Lower lobe of right lung (tissue), 2 donors: Measurements from ENCODE around the gene TBC1D32. TPM values are rescaled to one million over a fixed set of nuclear protein-coding genes. Genes with fewer than 3 reads are reported as not detected.
"Not testable (repeated sequence)": the region's sequence is repeated elsewhere in the genome, so short reads cannot be mapped to it uniquely, and the experiment has no call there.

Experiments
- ATAC-seq, 2 donors: fragments of 200-7000 bp; cut with Tn5 transposase; one replicate each; pipeline ENCODE4 v1.9.1; 2020 to 2022; ENCODE audit warnings: mild to moderate bottlenecking in 2 of 2, moderate library complexity in 2 of 2
- DNase-seq: peaks from one replicate; pipeline ENCODE4 v3.0.0-alpha.2; 2020
- H3K27ac ChIP-seq: fragments of 200-600 bp; one replicate; pipeline ENCODE4 v1.8.0; 2022
- H3K27me3 ChIP-seq: fragments of 200-600 bp; one replicate; pipeline ENCODE4 v1.8.0; 2022; ENCODE audit warnings: low read depth
- H3K36me3 ChIP-seq: fragments of 200-600 bp; one replicate; pipeline ENCODE4 v1.8.0; 2022; ENCODE audit warnings: mild to moderate bottlenecking
- H3K4me1 ChIP-seq: fragments of 200-600 bp; one replicate; pipeline ENCODE4 v1.8.0; 2022
- H3K4me3 ChIP-seq: fragments of 200-600 bp; one replicate; pipeline ENCODE4 v1.8.0; 2022; ENCODE audit warnings: mild to moderate bottlenecking
- H3K9me3 ChIP-seq: fragments of 200-600 bp; one replicate; pipeline ENCODE4 v1.8.0; 2022
- CTCF ChIP-seq: fragments of 200-600 bp; IDR thresholded peaks from one replicate; pipeline ENCODE4 v1.8.0; 2022; ENCODE audit warnings: antibody characterized with exemption, mild to moderate bottlenecking
- intact Hi-C: fragments of 100-400 bp; cut with DNase I; formaldehyde crosslinking; loops from one replicate; pipeline ENCODE4 v1.11.0; 2022
- total RNA-seq: library from RNA; stranded (reverse); fragmentation: NEBNext Ultra II Directional; extraction: Animal tissue kit (Norgen Biotek cat#: 25700); gene quantifications from one replicate; pipeline ENCODE4 v1.2.1, GENCODE V29; 2021
- donor health status: DM: no; HTN: yes; CAD: no; lungs with severe emphysema.

Gene TBC1D32
- total RNA-seq, 1 donor from 2014 or later, result 5.0 TPM

- Histone ChIP-seq H3K9me3 (no peaks in the 10 kb centered on the region), H3K36me3 (no peaks in the 10 kb centered on the region), H3K4me1 (no peaks in the 10 kb centered on the region), H3K27ac (no peak overlapping the region), H3K4me3 (no peak overlapping the region), H3K27me3 (no peaks in the 10 kb centered on the region)
- DNase-seq (no peak), ATAC-seq (no peak)
- intact Hi-C loops, result no loop called here
- TF ChIP-seq CTCF, result no peak
These were observed 98.9 kb downstream of the TBC1D32 start for GRCh38 chr6:121235386-121235785.

DNA sequence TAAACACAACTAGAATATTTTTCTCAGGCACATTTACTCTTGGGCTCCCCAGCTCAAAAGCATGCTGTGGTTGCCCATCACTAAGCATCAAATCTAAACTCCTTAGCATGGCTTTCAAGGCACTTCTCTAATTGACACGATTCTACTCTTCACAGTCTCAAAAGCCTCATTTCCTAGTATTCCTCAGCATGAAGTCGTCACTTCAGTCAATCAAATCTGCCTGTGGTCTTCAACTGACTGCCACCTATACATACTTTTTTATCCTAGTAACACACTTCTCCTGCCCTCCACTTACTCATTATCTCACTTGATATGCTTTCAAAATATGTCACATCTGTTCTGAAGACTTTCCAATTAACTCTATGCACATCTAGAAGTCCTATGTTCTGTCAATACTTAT, 110.3 kb downstream of the TBC1D32 start:
- Histone ChIP-seq H3K4me3 (no peak overlapping the region), H3K27ac (no peak overlapping the region), H3K4me1 (no peaks in the 10 kb centered on the region), H3K9me3 (no peaks in the 10 kb centered on the region), H3K36me3 (no peaks in the 10 kb centered on the region), H3K27me3 (no peaks in the 10 kb centered on the region)
- DNase-seq (no peak), ATAC-seq (no peak)
- intact Hi-C loops, result no loop called here
- TF ChIP-seq CTCF, result no peak

- Histone ChIP-seq H3K9me3 (no peaks in the 10 kb centered on the region), H3K4me3 (no peak overlapping the region), H3K36me3 (no peaks in the 10 kb centered on the region), H3K27ac (no peak overlapping the region), H3K27me3 (no peaks in the 10 kb centered on the region), H3K4me1 (no peaks in the 10 kb centered on the region)
- DNase-seq, result no peak
- TF ChIP-seq CTCF, result no peak
- no peak for ATAC-seq
- intact Hi-C loops, result no loop called here
These were observed 111.1 kb downstream of the TBC1D32 start for GRCh38 chr6:121223212-121223611.

- ATAC-seq, result no peak
- H3K9me3 ChIP-seq, result no peaks in the 10 kb centered on the region
- H3K4me3 ChIP-seq, result no peak overlapping the region
- no peaks in the 10 kb centered on the region for H3K27me3 ChIP-seq
- no peak for DNase-seq
- intact Hi-C loops, result no loop called here
- TF ChIP-seq CTCF, result no peak
- no peak overlapping the region for H3K27ac ChIP-seq
- H3K4me1 ChIP-seq, result no peaks in the 10 kb centered on the region
- H3K36me3 ChIP-seq, result no peaks in the 10 kb centered on the region
These were observed 111.6 kb downstream of the TBC1D32 start for GRCh38 chr6:121222656-121223055.

DNA sequence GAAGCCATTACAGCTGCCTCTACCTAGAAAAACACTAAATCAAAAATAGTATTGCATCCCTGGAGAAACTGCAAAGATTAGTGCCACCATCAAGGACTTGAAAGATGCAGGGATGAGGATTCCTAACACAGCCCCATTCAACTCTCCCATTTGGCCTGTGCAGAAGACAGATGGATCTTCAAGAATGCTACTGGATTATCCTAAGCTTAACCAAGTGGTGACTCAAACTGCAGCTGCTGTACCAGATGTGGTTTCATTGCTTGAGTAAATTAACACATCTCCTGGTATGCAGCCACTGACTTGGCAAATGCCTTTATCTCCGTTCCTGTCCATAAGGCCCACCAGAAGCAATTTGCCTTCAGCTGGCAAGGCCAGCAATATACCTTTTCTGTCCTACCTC, 117.4 kb downstream of the TBC1D32 start:
- no peak for ATAC-seq
- DNase-seq, result no peak
- H3K9me3 ChIP-seq, result peaks cover 11% of the 10 kb centered on the region
- no peaks in the 10 kb centered on the region for H3K36me3 ChIP-seq
- no peak for TF ChIP-seq CTCF
- no peak overlapping the region for H3K27ac ChIP-seq
- intact Hi-C loops, result no loop called here
- no peak overlapping the region for H3K4me3 ChIP-seq
- no peaks in the 10 kb centered on the region for H3K27me3 ChIP-seq
- no peaks in the 10 kb centered on the region for H3K4me1 ChIP-seq

DNA sequence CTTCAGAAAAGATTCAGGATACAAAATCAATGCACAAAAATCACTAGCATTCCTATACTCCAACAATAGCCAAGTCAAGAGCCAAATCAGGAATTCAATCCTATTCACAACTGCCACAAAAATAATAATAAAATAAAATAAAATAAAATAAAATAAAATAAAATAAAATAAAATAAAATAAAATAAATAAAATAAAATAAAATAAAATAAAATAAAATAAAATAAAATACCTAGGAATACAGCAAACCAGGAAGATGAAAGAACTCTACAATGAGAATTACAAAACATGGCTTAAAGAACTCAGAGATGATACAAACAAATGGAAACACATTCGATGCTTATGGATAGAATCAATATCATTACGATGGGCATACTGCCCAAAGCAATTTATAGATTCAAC, 120.9 kb downstream of the TBC1D32 start:
- ATAC-seq, H3K27ac ChIP-seq: not testable (repeated sequence)

More for the DNA sequence above, 120.9 kb downstream of the TBC1D32 start:
- H3K4me1 ChIP-seq, H3K4me3 ChIP-seq, H3K36me3 ChIP-seq, intact Hi-C loops, H3K27me3 ChIP-seq, DNase-seq: not testable (repeated sequence)
- peaks cover 11% of the 10 kb centered on the region for H3K9me3 ChIP-seq
